B cell (primary cell): Measurements from ENCODE around the gene KCNT2. TPM values are rescaled to one million over a fixed set of nuclear protein-coding genes. Genes with fewer than 3 reads are reported as not detected.
"Not testable (repeated sequence)": the region's sequence is repeated elsewhere in the genome, so short reads cannot be mapped to it uniquely, and the experiment has no call there.

Experiments used
- ATAC-seq: fragments of 200-7000 bp; cut with Tn5 transposase; one replicate; pipeline ENCODE4 v1.10.0; 2021; ENCODE audit warnings: low read depth, mild to moderate bottlenecking, moderate number of reproducible peaks, moderate library complexity
- CTCF ChIA-PET: fragments of 350-600 bp; sonication (Branson Sonifier 250); formaldehyde crosslinking; loops from one replicate; lab custom pipeline; 2021; ENCODE audit warnings: antibody characterized with exemption, inconsistent platforms; lab: Charles Lee
- POLR2A ChIA-PET: fragments of 350-600 bp; sonication (Branson Sonifier 250); formaldehyde crosslinking; loops from one replicate; lab custom pipeline; 2021; ENCODE audit warnings: antibody characterized with exemption; lab: Charles Lee
- DNase-seq: peaks from one replicate; pipeline ENCODE4 v3.0.0; 2013
- H2AFZ ChIP-seq: 2 replicates; pipeline ENCODE4 v1.6.1; 2012; ENCODE audit warnings: mild to moderate bottlenecking, low read depth, low read length; ENCODE audit not compliant: insufficient read depth, poor library complexity, severe bottlenecking
- H3K27ac ChIP-seq, 2 donors: 1 replicate in 1 of 2; 2 replicates in 1 of 2; pipeline ENCODE4 v1.5.1; 2012 to 2013; ENCODE audit warnings: low read length in 2 of 2, mild to moderate bottlenecking in 2 of 2, moderate library complexity in 1 of 2
- H3K27me3 ChIP-seq, 4 experiments: fragments of 200-600 bp in 1 of 4; sonication (generic) in 1 of 4; replicated peaks in 1 of 4; 1 replicate in 2 of 4; 2 replicates in 2 of 4; pipeline versions ENCODE4 v1.6.1 to v1.7.0; 2013 to 2016; ENCODE audit warnings: low read length in 3 of 4, mild to moderate bottlenecking in 2 of 4, mixed read lengths in 1 of 4, moderate library complexity in 1 of 4; ENCODE audit not compliant: insufficient read depth in 4 of 4, control insufficient read depth in 3 of 4; ENCODE audit errors: control extremely low read depth in 1 of 4
- H3K36me3 ChIP-seq, 2 experiments: replicated peaks in 1 of 2; 1 replicate in 1 of 2; 2 replicates in 1 of 2; pipeline versions ENCODE4 v1.6.1 to v1.7.1; 2013; ENCODE audit warnings: low read length in 1 of 2; ENCODE audit not compliant: insufficient read depth in 2 of 2, control insufficient read depth in 1 of 2; ENCODE audit errors: control extremely low read depth in 1 of 2, extremely low read depth in 1 of 2
- H3K4me1 ChIP-seq, 2 donors: fragments of 200-600 bp in 1 of 2; sonication (generic) in 1 of 2; 1 replicate in 1 of 2; 2 replicates in 1 of 2; pipeline versions ENCODE4 v1.5.1 to v1.6.1; 2013 to 2017; ENCODE audit warnings: low read length in 2 of 2; ENCODE audit not compliant: control insufficient read depth in 2 of 2, insufficient read depth in 2 of 2
- H3K4me2 ChIP-seq: replicated peaks from 2 replicates; pipeline ENCODE3; 2012; ENCODE audit warnings: mild to moderate bottlenecking, low read depth, low read length; ENCODE audit not compliant: poor library complexity, severe bottlenecking
- H3K4me3 ChIP-seq, 5 experiments: fragments of 200-600 bp in 1 of 5; sonication (generic) in 1 of 5; 1 replicate in 3 of 5; 2 replicates in 2 of 5; pipeline versions ENCODE4 v1.5.1 to v1.7.0; 2011 to 2016; ENCODE audit warnings: low read length in 4 of 5, mild to moderate bottlenecking in 4 of 5, low read depth in 2 of 5, control low read depth in 1 of 5, moderate library complexity in 1 of 5; ENCODE audit not compliant: insufficient read depth in 1 of 5; ENCODE audit errors: control extremely low read depth in 1 of 5, extremely low read depth in 1 of 5
- H3K79me2 ChIP-seq: fragments of 200-600 bp; sonication (generic); one replicate; pipeline ENCODE4 v1.6.0; 2016; ENCODE audit warnings: low read length; ENCODE audit not compliant: control insufficient read depth, insufficient read depth
- H3K9ac ChIP-seq: fragments of 200-600 bp; sonication (generic); 2 replicates; pipeline ENCODE4 v1.6.1; 2017; ENCODE audit warnings: mild to moderate bottlenecking, low read length, moderate library complexity
- H3K9me3 ChIP-seq, 3 donors: one replicate each; pipeline versions ENCODE4 v1.6.1 to v1.7.1; 2013; ENCODE audit warnings: low read length in 2 of 3; ENCODE audit not compliant: control insufficient read depth in 2 of 3, insufficient read depth in 1 of 3; ENCODE audit errors: control extremely low read depth in 1 of 3
- H4K20me1 ChIP-seq: 2 replicates; pipeline ENCODE4 v1.6.0; 2012; ENCODE audit warnings: mild to moderate bottlenecking, low read length; ENCODE audit not compliant: insufficient read depth, control insufficient read depth, poor library complexity, severe bottlenecking
- H3K27ac Mint-ChIP-seq: one replicate; pipeline ENCODE4 v1.8.0; 2021; ENCODE audit warnings: mixed read lengths
- H3K27me3 Mint-ChIP-seq: one replicate; pipeline ENCODE4 v1.8.0; 2021; ENCODE audit warnings: mixed read lengths
- H3K4me1 Mint-ChIP-seq: one replicate; pipeline ENCODE4 v1.8.0; 2021; ENCODE audit warnings: mixed read lengths
- H3K4me3 Mint-ChIP-seq: one replicate; pipeline ENCODE4 v1.8.0; 2021; ENCODE audit warnings: mixed read lengths
- H3K9me3 Mint-ChIP-seq: one replicate; pipeline ENCODE4 v1.8.0; 2022; ENCODE audit warnings: mixed read lengths; ENCODE audit not compliant: insufficient read depth
- CTCF ChIP-seq: fragments of 200-600 bp; IDR thresholded peaks from one replicate; pipeline ENCODE4 v1.8.0; 2022; ENCODE audit warnings: antibody characterized with exemption, mild to moderate bottlenecking
- EZH2 ChIP-seq: IDR thresholded peaks from 2 replicates; pipeline ENCODE4 v1.6.1; 2012; ENCODE audit warnings: borderline replicate concordance, low read depth, mild to moderate bottlenecking, moderate library complexity, low read length; ENCODE audit not compliant: insufficient read depth, poor library complexity, severe bottlenecking
- WGBS: methylation state at CpG from one replicate; pipeline ENCODE4 v1.1.5; 2013; ENCODE audit warnings: missing lambda C conversion rate; ENCODE audit not compliant: insufficient coverage; 5-methylcytosine and 5-hydroxymethylcytosine counted together
- intact Hi-C: fragments of 100-400 bp; cut with micrococcal nuclease; formaldehyde crosslinking; loops from one replicate; pipeline ENCODE4 v1.10.0; 2022
- polyA plus RNA-seq: library from polyadenylated mRNA; depleted of rRNA; stranded (reverse); fragments of >200 nt; gene quantifications from 2 replicates; pipeline ENCODE4 v1.2.3, GENCODE V29; 2012
- total RNA-seq, 2 donors: library from RNA; stranded (reverse); fragments of 120-200 nt in 1 of 2; gene quantifications; 1 replicate in 1 of 2; 2 replicates in 1 of 2; pipeline versions ENCODE4 v1.2.3 to v1.2.4, GENCODE V29; 2013 to 2022

Gene KCNT2
- total and polyA plus RNA-seq, 2 donors (not counting 1 experiment from before 2014, with no cell fraction given) = not detected

GRCh38 chr1:196510451-196510850, 97.8 kb downstream of the KCNT2 start:
- Histone ChIP-seq H3K4me3 (no peak overlapping the region), H3K36me3 (no peaks in the 10 kb centered on the region), H3K4me1 (no peaks in the 10 kb centered on the region), H3K27ac (no peak overlapping the region), H2AFZ (no peak overlapping the region), H4K20me1 (no peaks in the 10 kb centered on the region), H3K27me3 (no peaks in the 10 kb centered on the region), H3K9me3 (no peaks in the 10 kb centered on the region), H3K9ac (no peak overlapping the region), H3K4me2 (no peak overlapping the region), H3K79me2 (no peaks in the 10 kb centered on the region)
- ChIA-PET POLR2A (no interaction called here), CTCF (no interaction called here)
- Mint-ChIP-seq H3K9me3 (peaks cover under 1% of the 10 kb centered on the region), H3K27me3 (no peaks in the 10 kb centered on the region), H3K4me1 (no peaks in the 10 kb centered on the region), H3K4me3 (no peak overlapping the region), H3K27ac (no peak overlapping the region)
- ATAC-seq = no peak
- TF ChIP-seq EZH2 (no peak), CTCF (no peak)
- DNase-seq = no peak
- WGBS = no CpG with 5 or more reads among the region's 1 CpG
- intact Hi-C loops = no loop called here

- no CpG with 5 or more reads among the region's 1 CpG for WGBS
- ATAC-seq, H4K20me1 ChIP-seq, POLR2A ChIA-PET, DNase-seq, H3K27me3 ChIP-seq, H3K9me3 ChIP-seq, H3K27ac Mint-ChIP-seq, H3K27ac ChIP-seq, H3K79me2 ChIP-seq, CTCF ChIA-PET, H3K9me3 Mint-ChIP-seq, intact Hi-C loops, H3K4me2 ChIP-seq, H3K4me1 Mint-ChIP-seq, H3K9ac ChIP-seq, H3K4me3 ChIP-seq, H3K4me1 ChIP-seq, H2AFZ ChIP-seq, H3K27me3 Mint-ChIP-seq, H3K36me3 ChIP-seq, H3K4me3 Mint-ChIP-seq: not testable (repeated sequence)
These were observed 104.0 kb downstream of the KCNT2 start for GRCh38 chr1:196504224-196504623.
